Breast epithelium (tissue), 4 donors: ENCODE results near the gene GAK. TPM values are rescaled to one million over a fixed set of nuclear protein-coding genes. Genes with fewer than 3 reads are reported as not detected.

Source experiments
- DNase-seq, 2 donors: peaks; one replicate each; pipeline ENCODE4 v3.0.0-alpha.2; 2019; ENCODE audit warnings: low spot score in 2 of 2
- H3K27ac ChIP-seq, 2 donors: fragments of 200-600 bp; sonication (generic) in 1 of 2; one replicate each; pipeline ENCODE4 v1.5.1; 2016 to 2019; ENCODE audit warnings: mild to moderate bottlenecking in 1 of 2
- H3K27me3 ChIP-seq, 2 donors: fragments of 200-600 bp; sonication (generic) in 1 of 2; one replicate each; pipeline versions ENCODE4 v1.5.1 to v1.6.0; 2017 to 2019; ENCODE audit warnings: control low read depth in 1 of 2, mild to moderate bottlenecking in 1 of 2
- H3K36me3 ChIP-seq: fragments of 200-600 bp; one replicate; pipeline ENCODE4 v1.5.1; 2019
- H3K4me1 ChIP-seq, 2 donors: fragments of 200-600 bp; sonication (generic); one replicate each; pipeline ENCODE4 v1.5.1; 2016 to 2019; ENCODE audit warnings: control low read depth in 1 of 2
- H3K4me3 ChIP-seq, 3 donors: fragments of 200-600 bp; sonication (generic); 1 replicate in 2 of 3; 2 replicates in 1 of 3; pipeline ENCODE4 v1.5.1; 2016 to 2019; ENCODE audit warnings: mild to moderate bottlenecking in 3 of 3, moderate library complexity in 2 of 3
- H3K9me3 ChIP-seq, 2 donors: fragments of 200-600 bp; sonication (generic) in 1 of 2; one replicate each; pipeline ENCODE4 v1.5.1; 2016 to 2019; ENCODE audit warnings: control low read depth in 1 of 2
- CTCF ChIP-seq, 3 donors: fragments of 450-650 bp; IDR thresholded peaks; one replicate each; pipeline ENCODE4 v1.5.1; 2016 to 2017; ENCODE audit warnings: antibody characterized with exemption in 3 of 3, mild to moderate bottlenecking in 3 of 3, moderate library complexity in 3 of 3
- POLR2A ChIP-seq: fragments of 450-650 bp; IDR thresholded peaks from one replicate; pipeline ENCODE4 v1.6.1; 2016; ENCODE audit warnings: antibody characterized with exemption, mild to moderate bottlenecking, moderate library complexity
- POLR2AphosphoS5 ChIP-seq, 3 donors: sonication (generic); formaldehyde crosslinking; IDR thresholded peaks; one replicate each; pipeline ENCODE4 v1.6.1; 2017; ENCODE audit warnings: antibody characterized with exemption in 3 of 3
- intact Hi-C: fragments of 100-400 bp; cut with DNase I; formaldehyde crosslinking; loops from one replicate; pipeline ENCODE4 v1.15.1; 2023; ENCODE audit warnings: low total_unique reads
- total RNA-seq, 3 donors: library from RNA; depleted of rRNA; stranded (reverse); fragments of >200 nt; gene quantifications; one replicate each; pipeline ENCODE4 v1.1.0, GENCODE V29; 2016

The GAK gene
- total RNA-seq, 3 donors from 2014 or later: 76.2 to 95.7 (median 81.9) TPM

- intact Hi-C loops: no loop called here
- no peaks in the 10 kb centered on the region for H3K36me3 ChIP-seq
Measured at GRCh38 chr4:893995-894705, 38.0 kb downstream of the GAK start.

GRCh38 chr4:893276-893994, 38.7 kb downstream of the GAK start:
- intact Hi-C loops: no loop called here
- Histone ChIP-seq H3K4me3 (no peak overlapping the region), H3K27ac (no peak overlapping the region), H3K27me3 (no peaks in the 10 kb centered on the region), H3K36me3 (no peaks in the 10 kb centered on the region), H3K4me1 (no peaks in the 10 kb centered on the region), H3K9me3 (no peaks in the 10 kb centered on the region)
- DNase-seq: no peak
- TF ChIP-seq CTCF (IDR thresholded peaks at IDR 0.05): no peak
- no peak for TF ChIP-seq POLR2A
- TF ChIP-seq POLR2AphosphoS5 (IDR thresholded peaks at IDR 0.05): no peak

More at GRCh38 chr4:893995-894705, 38.0 kb downstream of the GAK start:
- Histone ChIP-seq H3K4me3 (no peak overlapping the region), H3K9me3 (no peaks in the 10 kb centered on the region), H3K27me3 (no peaks in the 10 kb centered on the region), H3K27ac (no peak overlapping the region), H3K4me1 (no peaks in the 10 kb centered on the region)
- TF ChIP-seq POLR2A (no peak), POLR2AphosphoS5 (IDR thresholded peaks at IDR 0.05) (no peak), CTCF (IDR thresholded peaks at IDR 0.05) (no peak)
- DNase-seq: no peak

GRCh38 chr4:892780-893179, 39.3 kb downstream of the GAK start:
- Histone ChIP-seq H3K4me3 (no peak overlapping the region), H3K4me1 (no peaks in the 10 kb centered on the region), H3K9me3 (no peaks in the 10 kb centered on the region), H3K36me3 (no peaks in the 10 kb centered on the region), H3K27me3 (no peaks in the 10 kb centered on the region), H3K27ac (no peak overlapping the region)
- intact Hi-C loops: no loop called here
- no peak for DNase-seq
- TF ChIP-seq POLR2AphosphoS5 (IDR thresholded peaks at IDR 0.05): no peak
- no peak for TF ChIP-seq CTCF (IDR thresholded peaks at IDR 0.05)
- no peak for TF ChIP-seq POLR2A

- Histone ChIP-seq H3K27ac (no peak overlapping the region), H3K27me3 (no peaks in the 10 kb centered on the region), H3K4me3 (no peak overlapping the region), H3K9me3 (no peaks in the 10 kb centered on the region), H3K36me3 (no peaks in the 10 kb centered on the region), H3K4me1 (no peaks in the 10 kb centered on the region)
- TF ChIP-seq CTCF (IDR thresholded peaks at IDR 0.05) (no peak), POLR2AphosphoS5 (IDR thresholded peaks at IDR 0.05) (no peak), POLR2A (no peak)
- intact Hi-C loops: no loop called here
- no peak for DNase-seq
Measured at GRCh38 chr4:891747-892146, 40.4 kb downstream of the GAK start.

- no peaks in the 10 kb centered on the region for H3K36me3 ChIP-seq
- H3K27me3 ChIP-seq: no peaks in the 10 kb centered on the region
- H3K27ac ChIP-seq: no peak overlapping the region
- intact Hi-C loops: no loop called here
- no peak for DNase-seq
- TF ChIP-seq POLR2A (no peak), POLR2AphosphoS5 (IDR thresholded peaks at IDR 0.05) (no peak), CTCF (IDR thresholded peaks at IDR 0.05) (no peak)
- no peaks in the 10 kb centered on the region for H3K4me1 ChIP-seq
- H3K4me3 ChIP-seq: no peak overlapping the region
- no peaks in the 10 kb centered on the region for H3K9me3 ChIP-seq
Measured at GRCh38 chr4:890036-890695, 42.0 kb downstream of the GAK start.
